OCI-LY7 (cell line): Measurements from ENCODE around the gene NEDD8. TPM values are rescaled to one million over a fixed set of nuclear protein-coding genes. Genes with fewer than 3 reads are reported as not detected.
"Not testable (repeated sequence)": the region's sequence is repeated elsewhere in the genome, so short reads cannot be mapped to it uniquely, and the experiment has no call there.

Experiments
- BruUV-seq: library from RNA; stranded (reverse); fragments of 400-500 nt; replicated peaks from 2 replicates; lab custom pipeline; 2021; lab: Mats Ljungman, UMichigan
- CTCF ChIA-PET: fragments of 300-600 bp; sonication (Branson Sonifier 250); formaldehyde crosslinking; loops from one replicate; lab custom pipeline; 2022; ENCODE audit warnings: antibody characterized with exemption; ENCODE audit not compliant: unreplicated experiment; lab: Charles Lee
- POLR2A ChIA-PET: fragments of 300-600 bp; sonication (Branson Sonifier 250); formaldehyde crosslinking; loops from one replicate; lab custom pipeline; 2022; ENCODE audit warnings: antibody characterized with exemption; lab: Charles Lee
- DNase-seq: peaks from one replicate; pipeline ENCODE4 v3.0.0-alpha.2; 2015; ENCODE audit warnings: low spot score
- H2AFZ ChIP-seq: fragments of 200-600 bp; sonication (generic), shearing (Covaris generic); 2 replicates; pipeline ENCODE4 v1.6.1; 2014; ENCODE audit warnings: mild to moderate bottlenecking, antibody characterized with exemption, low read length, moderate library complexity
- H3K27ac ChIP-seq: fragments of 200-600 bp; sonication (generic); 2 replicates; pipeline ENCODE4 v1.5.1; 2014; ENCODE audit warnings: mixed run types, low read depth, mild to moderate bottlenecking, moderate library complexity, low read length, inconsistent platforms; ENCODE audit not compliant: poor library complexity, severe bottlenecking
- H3K36me3 ChIP-seq: fragments of 200-600 bp; sonication (generic); 2 replicates; pipeline ENCODE4 v1.6.1; 2014; ENCODE audit warnings: mild to moderate bottlenecking, antibody characterized with exemption, low read length, moderate library complexity, mixed read lengths; ENCODE audit not compliant: insufficient read depth
- H3K4me1 ChIP-seq: fragments of 200-600 bp; sonication (generic); 2 replicates; pipeline ENCODE4 v1.5.1; 2014; ENCODE audit warnings: mild to moderate bottlenecking, low read length; ENCODE audit not compliant: insufficient read depth, poor library complexity, severe bottlenecking
- H3K4me2 ChIP-seq: fragments of 200-600 bp; sonication (generic); 2 replicates; pipeline ENCODE4 v1.6.1; 2014; ENCODE audit warnings: mild to moderate bottlenecking, low read length
- H3K4me3 ChIP-seq: fragments of 200-600 bp; sonication (generic); 2 replicates; pipeline ENCODE4 v1.5.1; 2014; ENCODE audit warnings: mild to moderate bottlenecking, low read depth, low read length; ENCODE audit not compliant: poor library complexity, severe bottlenecking
- H3K79me2 ChIP-seq: fragments of 200-600 bp; sonication (generic); 2 replicates; pipeline ENCODE4 v1.6.1; 2016; ENCODE audit warnings: low read depth, mild to moderate bottlenecking, low read length, moderate library complexity, mixed read lengths; ENCODE audit not compliant: insufficient read depth
- H3K9me2 ChIP-seq: fragments of 200-600 bp; sonication (generic); 2 replicates; pipeline ENCODE4 v1.6.1; 2016; ENCODE audit warnings: mild to moderate bottlenecking, low read length, mixed read lengths; ENCODE audit not compliant: insufficient read depth
- H3K9me3 ChIP-seq: fragments of 200-600 bp; sonication (generic); 2 replicates; pipeline ENCODE4 v1.6.1; 2014; ENCODE audit warnings: mild to moderate bottlenecking, mixed run types, low read length, mixed read lengths
- H4K20me1 ChIP-seq: fragments of 200-600 bp; sonication (generic); 2 replicates; pipeline ENCODE4 v1.6.1; 2014; ENCODE audit warnings: mild to moderate bottlenecking, antibody characterized with exemption, low read length, moderate library complexity, mixed read lengths; ENCODE audit not compliant: insufficient read depth
- EZH2phosphoT487 ChIP-seq: fragments of 200-600 bp; sonication (generic); IDR thresholded peaks from 2 replicates; pipeline ENCODE4 v1.6.1; 2018; ENCODE audit warnings: low read depth, borderline replicate concordance, mild to moderate bottlenecking, mixed run types, antibody characterized with exemption, low read length, moderate library complexity, mixed read lengths
- intact Hi-C: fragments of 100-400 bp; cut with micrococcal nuclease; formaldehyde crosslinking; loops from one replicate; pipeline ENCODE4 v1.10.0; 2022; ENCODE audit not compliant: unreplicated experiment
- total RNA-seq, 2 experiments: library from RNA; depleted of rRNA in 1 of 2; stranded (reverse); fragments of >200 nt in 1 of 2; shearing (Covaris generic) in 1 of 2; gene quantifications; 2 replicates each; pipeline ENCODE4 v1.2.3, GENCODE V29; 2014 to 2022
- TF ChIP-seq, protein P1 (sequence below): fragments of 200-600 bp; sonication (generic); conservative IDR thresholded peaks from 2 replicates; pipeline ENCODE4 v1.5.1; 2014; ENCODE audit warnings: mild to moderate bottlenecking, antibody characterized with exemption, low read length, moderate library complexity, mixed read lengths

NEDD8 gene
- total RNA-seq, 2 experiments from 2014 or later, result 167 to 174 TPM

DNA sequence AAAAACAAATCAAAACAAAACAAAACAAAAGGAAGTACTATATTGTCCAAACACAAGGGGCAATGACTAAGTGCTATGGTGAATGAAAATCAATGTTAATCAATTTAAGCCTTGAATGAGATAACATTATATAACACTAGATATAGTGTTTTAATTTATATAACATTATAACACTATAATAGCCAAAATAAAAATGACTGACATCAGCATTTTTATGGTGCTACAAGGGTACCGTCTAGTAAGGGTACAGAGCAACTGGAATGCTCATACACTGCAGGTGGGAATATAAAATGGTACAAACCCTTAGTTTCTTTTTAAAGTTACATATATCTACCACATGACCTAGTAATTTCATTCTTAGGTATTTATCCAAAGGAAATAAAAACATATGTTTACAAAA lies 5.7 kb downstream of the NEDD8 start:
- DNase-seq, result no peak
- no peak overlapping the region for H3K27ac ChIP-seq
- no peak overlapping the region for H3K4me2 ChIP-seq
- BruUV-seq, result no TSS peak
- POLR2A ChIA-PET, result no interaction called here
- H3K4me1 ChIP-seq, result peaks cover 7% of the 10 kb centered on the region
- no peaks in the 10 kb centered on the region for H3K9me2 ChIP-seq
- no peaks in the 10 kb centered on the region for H3K9me3 ChIP-seq
- H3K36me3 ChIP-seq, result peaks cover 42% of the 10 kb centered on the region
- no peak overlapping the region for H2AFZ ChIP-seq
- no peak overlapping the region for H3K4me3 ChIP-seq
- TF ChIP-seq EZH2phosphoT487, result no peak
- TF ChIP-seq, protein P1, sequence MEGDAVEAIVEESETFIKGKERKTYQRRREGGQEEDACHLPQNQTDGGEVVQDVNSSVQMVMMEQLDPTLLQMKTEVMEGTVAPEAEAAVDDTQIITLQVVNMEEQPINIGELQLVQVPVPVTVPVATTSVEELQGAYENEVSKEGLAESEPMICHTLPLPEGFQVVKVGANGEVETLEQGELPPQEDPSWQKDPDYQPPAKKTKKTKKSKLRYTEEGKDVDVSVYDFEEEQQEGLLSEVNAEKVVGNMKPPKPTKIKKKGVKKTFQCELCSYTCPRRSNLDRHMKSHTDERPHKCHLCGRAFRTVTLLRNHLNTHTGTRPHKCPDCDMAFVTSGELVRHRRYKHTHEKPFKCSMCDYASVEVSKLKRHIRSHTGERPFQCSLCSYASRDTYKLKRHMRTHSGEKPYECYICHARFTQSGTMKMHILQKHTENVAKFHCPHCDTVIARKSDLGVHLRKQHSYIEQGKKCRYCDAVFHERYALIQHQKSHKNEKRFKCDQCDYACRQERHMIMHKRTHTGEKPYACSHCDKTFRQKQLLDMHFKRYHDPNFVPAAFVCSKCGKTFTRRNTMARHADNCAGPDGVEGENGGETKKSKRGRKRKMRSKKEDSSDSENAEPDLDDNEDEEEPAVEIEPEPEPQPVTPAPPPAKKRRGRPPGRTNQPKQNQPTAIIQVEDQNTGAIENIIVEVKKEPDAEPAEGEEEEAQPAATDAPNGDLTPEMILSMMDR, result no peak
- no peaks in the 10 kb centered on the region for H4K20me1 ChIP-seq
- CTCF ChIA-PET, result no interaction called here
- H3K79me2 ChIP-seq, result peaks cover 77% of the 10 kb centered on the region
- intact Hi-C loops, result no loop called here

DNA sequence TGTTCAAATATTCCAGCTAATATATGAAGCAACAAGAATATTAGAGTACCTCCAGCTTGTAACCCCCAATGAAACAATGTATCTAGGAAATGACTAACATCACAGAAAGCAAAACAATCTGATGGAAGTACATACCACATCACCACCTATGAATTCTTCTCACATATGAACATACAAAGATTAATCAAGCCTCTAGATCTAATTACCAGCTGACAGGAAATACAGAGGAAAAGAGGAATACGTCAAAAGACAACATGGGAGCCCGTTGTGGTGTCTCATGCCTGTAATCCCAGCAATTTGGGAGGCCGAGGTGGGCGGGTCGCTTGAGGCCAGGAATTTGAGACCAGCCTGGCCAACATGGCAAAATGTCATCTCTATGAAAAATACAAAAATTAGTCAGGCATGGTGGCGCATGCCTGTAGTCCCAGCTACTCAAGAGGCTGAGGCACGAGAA lies 7.5 kb downstream of the NEDD8 start:
- TF ChIP-seq, protein P1, result no peak
- TF ChIP-seq EZH2phosphoT487, result no peak
- no peaks in the 10 kb centered on the region for H3K9me2 ChIP-seq
- H3K4me1 ChIP-seq, result no peaks in the 10 kb centered on the region
- H3K4me2 ChIP-seq, result no peak overlapping the region
- ChIA-PET CTCF (no interaction called here), POLR2A (interaction anchor here (0.9 to 1.0 kb wide), 2 partner anchors 9 to 10 kb away, joined by 3 read pairs; partner anchors contain the start of gene MDP1)
- no peak overlapping the region for H3K27ac ChIP-seq
- H3K4me3 ChIP-seq, result no peak overlapping the region
- no peaks in the 10 kb centered on the region for H4K20me1 ChIP-seq
- H3K9me3 ChIP-seq, result no peaks in the 10 kb centered on the region
- intact Hi-C loops, result no loop called here
- peaks cover 42% of the 10 kb centered on the region for H3K36me3 ChIP-seq
- peaks cover 76% of the 10 kb centered on the region for H3K79me2 ChIP-seq
- H2AFZ ChIP-seq, result no peak overlapping the region
- no peak for DNase-seq
- BruUV-seq, result no TSS peak

DNA sequence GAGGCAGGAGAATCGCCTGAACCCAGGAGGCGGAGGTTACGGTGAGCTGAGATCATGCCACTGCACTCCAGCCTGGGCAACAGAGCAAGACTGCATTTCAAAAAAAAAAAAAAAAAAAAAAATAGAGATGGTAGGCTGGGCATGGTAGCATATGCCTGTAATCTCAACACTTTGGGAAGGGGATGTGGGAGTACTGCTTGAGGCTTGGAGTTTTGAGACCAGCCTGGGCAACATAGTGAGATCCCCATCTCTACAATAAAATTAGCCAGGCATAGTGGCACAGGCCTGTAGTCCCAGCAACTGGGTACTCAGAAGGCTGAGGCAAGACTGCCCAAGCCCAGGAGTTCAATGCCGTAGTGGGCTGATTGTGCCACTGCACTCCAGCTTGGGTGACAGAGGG lies 9.2 kb downstream of the NEDD8 start:
- H3K9me3 ChIP-seq, H3K9me2 ChIP-seq, H3K4me1 ChIP-seq, H3K4me2 ChIP-seq, CTCF ChIA-PET, DNase-seq, POLR2A ChIA-PET, H3K27ac ChIP-seq, intact Hi-C loops, H2AFZ ChIP-seq, H4K20me1 ChIP-seq, H3K4me3 ChIP-seq, BruUV-seq: not testable (repeated sequence)
- Histone ChIP-seq H3K79me2 (peaks cover 67% of the 10 kb centered on the region), H3K36me3 (peaks cover 34% of the 10 kb centered on the region)
